ENCODE results near the gene SLC34A1.

Gene SLC34A1

DNA sequence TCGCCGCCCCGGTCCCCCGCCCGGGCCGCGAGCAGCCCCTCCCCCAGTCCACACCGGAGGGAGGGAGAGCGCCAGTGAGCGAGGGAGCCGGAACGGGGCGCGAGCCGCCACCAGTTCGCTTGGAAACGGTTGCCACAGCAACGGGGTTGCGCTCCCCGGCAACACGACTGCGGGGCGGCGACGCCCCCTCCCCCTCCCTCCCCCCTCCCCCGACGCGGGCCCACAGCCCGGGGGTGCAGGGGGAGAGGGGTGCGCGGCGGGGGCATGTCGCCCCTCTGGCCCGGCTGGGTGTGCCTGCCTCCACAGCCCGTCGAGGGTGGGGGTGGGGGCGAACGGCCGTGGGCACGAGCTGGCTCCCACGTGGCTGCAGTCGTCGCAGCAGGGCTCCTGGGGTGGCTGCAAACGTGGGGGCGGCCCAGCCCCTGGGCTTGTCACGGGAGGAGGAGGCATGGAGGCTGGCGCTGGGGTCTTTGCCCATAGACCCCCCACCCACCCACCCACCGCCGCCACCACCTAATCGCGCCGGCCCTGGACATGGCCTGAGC lies 62.9 kb downstream of the SLC34A1 start:
- FAIRE-seq, result no peak

GRCh38 chr5:177447611-177448243 lies 63.5 kb downstream of the SLC34A1 start:
- no peak for FAIRE-seq
